Endothelial cell of umbilical vein (primary cell): ENCODE data around the gene FOXRED2. TPM values are rescaled to one million over a fixed set of nuclear protein-coding genes. Genes with fewer than 3 reads are reported as not detected.

ENCODE experiments used
- Bru-seq: library from RNA; stranded (reverse); fragments of 400-500 nt; gene quantifications from one replicate; lab custom pipeline; 2021; lab: Mats Ljungman, UMichigan
- BruChase-seq, 2 experiments: library from RNA; stranded (reverse); fragments of 400-500 nt; gene quantifications; one replicate each; lab custom pipeline; 2021; lab: Mats Ljungman, UMichigan
- BruUV-seq: library from RNA; stranded (reverse); fragments of 400-500 nt; replicated peaks from 2 replicates; lab custom pipeline; 2021; lab: Mats Ljungman, UMichigan
- CTCF ChIA-PET: fragments of 300-600, 350-600 bp; sonication (Branson Sonifier 250); formaldehyde crosslinking; loops from one replicate; lab custom pipeline; 2021; ENCODE audit warnings: antibody characterized with exemption, inconsistent platforms; lab: Charles Lee
- POLR2A ChIA-PET: fragments of 300-600, 350-600 bp; sonication (Branson Sonifier 250); formaldehyde crosslinking; loops from one replicate; lab custom pipeline; 2021; ENCODE audit warnings: antibody characterized with exemption, inconsistent platforms; lab: Charles Lee
- DNase-seq: peaks from one replicate; pipeline ENCODE4 v3.0.0-alpha.2; 2011; ENCODE audit warnings: low read depth, low spot score
- FAIRE-seq: peaks from 2 replicates; lab custom pipeline; 2011; peaks lifted over from hg19 to GRCh38; lab: Jason Lieb, UNC
- H2AFZ ChIP-seq: 2 replicates; pipeline ENCODE4 v1.6.0; 2012; ENCODE audit warnings: low read depth, low read length, control low read depth, inconsistent platforms
- H3K27ac ChIP-seq: 2 replicates; pipeline ENCODE4 v1.5.1; 2011; ENCODE audit warnings: low read depth, mild to moderate bottlenecking, control low read depth, low read length, moderate library complexity; ENCODE audit not compliant: insufficient read depth
- H3K27me3 ChIP-seq, 2 experiments: 2 replicates each; pipeline versions ENCODE4 v1.6.0 to v1.6.1; 2011; ENCODE audit warnings: low read length in 2 of 2, mixed read lengths in 1 of 2; ENCODE audit not compliant: control insufficient read depth in 2 of 2, insufficient read depth in 2 of 2
- H3K36me3 ChIP-seq, 2 experiments: 2 replicates in 1 of 2; 3 replicates in 1 of 2; pipeline ENCODE4 v1.5.1; 2011; ENCODE audit warnings: low read length in 2 of 2, mild to moderate bottlenecking in 1 of 2, moderate library complexity in 1 of 2; ENCODE audit not compliant: control insufficient read depth in 2 of 2, insufficient read depth in 2 of 2; ENCODE audit errors: extremely low read depth in 1 of 2
- H3K4me1 ChIP-seq: 3 replicates; pipeline ENCODE4 v1.5.1; 2011; ENCODE audit warnings: mild to moderate bottlenecking, low read length; ENCODE audit not compliant: control insufficient read depth, insufficient read depth; ENCODE audit errors: extremely low read depth
- H3K4me2 ChIP-seq: 2 replicates; pipeline ENCODE4 v1.6.1; 2011; ENCODE audit warnings: low read length, control low read depth, mixed read lengths; ENCODE audit not compliant: insufficient read depth
- H3K4me3 ChIP-seq, 3 experiments: fragments of 200-600 bp in 1 of 3; sonication (generic), shearing (Covaris generic) in 1 of 3; replicated peaks in 1 of 3; 2 replicates each; pipeline ENCODE4 v1.5.1; 2011 to 2016; ENCODE audit warnings: control low read depth in 3 of 3, low read length in 3 of 3, mild to moderate bottlenecking in 2 of 3, inconsistent platforms in 1 of 3, low read depth in 1 of 3, moderate library complexity in 1 of 3; ENCODE audit not compliant: insufficient read depth in 1 of 3
- H3K79me2 ChIP-seq: 2 replicates; pipeline ENCODE4 v1.6.0; 2012; ENCODE audit warnings: low read length, inconsistent platforms; ENCODE audit not compliant: control insufficient read depth, insufficient read depth
- H3K9ac ChIP-seq: replicated peaks from 2 replicates; pipeline ENCODE3; 2011; ENCODE audit warnings: low read length, control low read depth; ENCODE audit not compliant: insufficient read depth; ENCODE audit errors: extremely low read depth
- H3K9me1 ChIP-seq: replicated peaks from 3 replicates; pipeline ENCODE4 v1.6.0; 2011; ENCODE audit warnings: mild to moderate bottlenecking, low read length; ENCODE audit not compliant: control insufficient read depth, insufficient read depth; ENCODE audit errors: extremely low read depth
- H3K9me3 ChIP-seq: replicated peaks from 2 replicates; pipeline ENCODE4 v1.5.1; 2012; ENCODE audit warnings: low read length, inconsistent platforms; ENCODE audit not compliant: control insufficient read depth, insufficient read depth
- H4K20me1 ChIP-seq: replicated peaks from 2 replicates; pipeline ENCODE3; 2011; ENCODE audit warnings: mild to moderate bottlenecking, low read length; ENCODE audit not compliant: control insufficient read depth, insufficient read depth; ENCODE audit errors: extremely low read depth
- FOS ChIP-seq: IDR thresholded peaks from 2 replicates; pipeline ENCODE4 v1.6.1; 2011; ENCODE audit warnings: mild to moderate bottlenecking, low read length, moderate library complexity, borderline replicate concordance; ENCODE audit not compliant: insufficient read depth
- MAX ChIP-seq: IDR thresholded peaks from 2 replicates; pipeline ENCODE4 v1.6.1; 2011; ENCODE audit not compliant: insufficient read depth, insufficient read length
- POLR2A ChIP-seq: IDR thresholded peaks from 2 replicates; pipeline ENCODE4 v1.6.1; 2012; ENCODE audit warnings: low read depth, mild to moderate bottlenecking, control low read depth, low read length
- POLR2AphosphoS5 ChIP-seq: IDR thresholded peaks from 2 replicates; pipeline ENCODE4 v1.6.1; 2012; ENCODE audit warnings: low read depth, mild to moderate bottlenecking, control low read depth, low read length, moderate library complexity; ENCODE audit not compliant: insufficient read depth
- dilution Hi-C: fragments of 300-500 bp; cut with MboI; formaldehyde crosslinking; loops from one replicate; pipeline ENCODE4 v1.15.0; 2019; ENCODE audit warnings: low sequenced_read_pairs; ENCODE audit not compliant: extremely low pct_ligation_motif_present
- intact Hi-C: fragments of 100-400 bp; cut with micrococcal nuclease; formaldehyde crosslinking; loops from one replicate; pipeline ENCODE4 v1.10.0; 2022
- long read RNA-seq: library from polyadenylated mRNA; stranded (forward); transcript quantifications from one replicate; pipeline ENCODE4 v2.0.0, GENCODE V29; 2021
- polyA minus RNA-seq, 3 experiments: library from RNA; depleted of rRNA, polyadenylated mRNA; stranded (reverse); fragments of >200 nt; gene quantifications; 1 replicate in 1 of 3; 2 replicates in 2 of 3; pipeline ENCODE4 v1.2.3, GENCODE V29; 2011
- polyA plus RNA-seq, 4 experiments: library from polyadenylated mRNA; depleted of rRNA in 3 of 4; stranded (reverse) in 3 of 4; unstranded in 1 of 4; fragments of >200 nt; gene quantifications; 2 replicates each; pipeline versions ENCODE4 v1.2.1 to v1.2.3, GENCODE V29; 2011 to 2012; ENCODE audit warnings: missing spikeins in 1 of 4
- total RNA-seq: library from RNA; stranded (reverse); gene quantifications from 2 replicates; pipeline ENCODE4 v1.2.3, GENCODE V29; 2021

Gene FOXRED2
- total RNA-seq (14.0 and 20.4 TPM in 2 replicates), polyA plus RNA-seq (8.0 and 8.4 TPM in 2 replicates), polyA minus RNA-seq (8.4 and 9.0 TPM in 2 replicates), Bru-seq, nascent RNA (percentile 39 among the genes with signal in this experiment), BruChase-seq, experiment 1, labeled RNA remaining after a 6-hour chase (percentile 47 among the genes with signal in this experiment), BruChase-seq, experiment 2, labeled RNA remaining after a 2-hour chase (percentile 39 among the genes with signal in this experiment)
- 6.3 and 6.5 TPM in 2 replicates for polyA plus RNA-seq (2011; cell fraction: cytosol; rRNA removed)
- polyA plus RNA-seq (2011; cell fraction: nucleus; rRNA removed), result 4.6 and 4.8 TPM in 2 replicates
- polyA plus RNA-seq (2012), result 10.8 and 12.5 TPM in 2 replicates
- 13.6 TPM for polyA minus RNA-seq (2011; cell fraction: cytosol; rRNA and poly(A)+ RNA removed)
- polyA minus RNA-seq (2011; cell fraction: nucleus; rRNA and poly(A)+ RNA removed), result 3.6 TPM in 2 replicates
- long read RNA-seq, full-length matches to known transcripts, result 4 of 37 reads
- long read RNA-seq, partial matches to known transcripts, result 4 of 37 reads
- long read RNA-seq, other reads (novel, unspliced or antisense), result 29 of 37 reads

DNA sequence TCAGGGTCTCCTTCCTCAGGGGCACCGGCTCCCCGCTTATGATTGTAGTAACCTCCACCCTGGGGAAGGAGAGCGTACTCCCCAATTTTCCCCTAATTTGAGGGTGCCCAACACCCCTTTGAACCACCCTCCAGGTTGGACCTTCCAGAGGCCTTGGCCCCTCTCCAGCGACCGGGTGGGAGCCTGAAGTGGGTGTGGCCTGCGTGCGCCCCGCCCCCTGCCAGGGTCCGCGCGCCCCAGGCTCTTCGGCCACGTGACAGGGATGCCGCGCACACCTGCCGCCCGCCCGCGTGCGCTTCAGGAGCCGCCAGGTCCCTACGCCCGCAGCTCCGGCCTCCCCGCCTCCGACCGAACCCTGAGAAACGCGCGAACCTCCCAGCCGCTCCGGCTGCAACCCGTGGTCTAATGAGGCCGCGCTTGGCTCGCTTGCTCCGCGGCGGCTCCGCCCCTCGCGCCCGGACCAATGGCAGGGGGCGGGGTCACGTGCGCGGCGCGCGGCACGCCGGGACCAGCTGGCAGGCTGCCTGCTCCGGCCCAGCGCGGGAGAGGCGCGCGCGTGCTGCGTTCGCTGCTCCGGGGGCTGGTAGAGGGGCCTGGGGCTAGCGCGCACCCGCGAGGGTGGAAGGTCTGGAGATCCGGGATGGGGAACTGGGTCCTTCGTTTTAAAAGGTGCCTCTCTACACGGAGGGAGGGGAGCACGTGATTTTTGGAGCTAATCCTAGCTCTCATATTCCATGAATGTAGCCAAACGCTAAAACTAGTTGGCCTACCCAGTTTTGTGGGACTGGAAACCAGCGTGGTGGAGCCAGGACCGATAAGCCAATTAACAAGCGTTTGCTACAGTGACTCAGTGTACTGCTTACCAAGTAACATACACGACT is at the start of gene FOXRED2:
FOXRED2 (minus strand) TSS at position 404 of the 881 bp plus-strand sequence. CDS start 618 bp downstream, outside the sequence.
- Histone ChIP-seq H3K4me1 (peaks cover 10% of the 10 kb centered on the region), H3K27ac (peak within 1 kb of the TSS; percentile 30), H3K27me3 (no peaks in the 10 kb centered on the region), H4K20me1 (no peaks in the 10 kb centered on the region), H3K4me3 (peak within 1 kb of the TSS in 2 of 3 experiments; percentile 25 to 58), H3K9me3 (no peaks in the 10 kb centered on the region), H3K79me2 (no peaks in the 10 kb centered on the region), H3K4me2 (peak within 1 kb of the TSS; percentile 41), H3K36me3 (peaks cover 9 to 11% of the 10 kb centered on the region in 2 experiments), H3K9ac (peak within 1 kb of the TSS; percentile 18), H2AFZ (peak within 1 kb of the TSS; percentile 74), H3K9me1 (no peaks in the 10 kb centered on the region)
- DNase-seq, result peak; percentile 82
- CTCF ChIA-PET, result interaction anchor here (1.4 to 1.6 kb wide), 2 partner anchors 20 to 693 kb away, joined by 4 to 9 read pairs; no protein-coding TSS in a partner anchor
- TF ChIP-seq MAX, result peak; percentile 78
- no peak for TF ChIP-seq FOS
- TF ChIP-seq POLR2A, result peak; percentile 83
- TF ChIP-seq POLR2AphosphoS5, result peak; percentile 79
- dilution Hi-C loops (no loop called here), intact Hi-C loops (loop anchor here (2.0 kb wide), 1 partner anchor 22 kb away; the partner anchor contains the start of gene EIF3D)
- peak; percentile 88 for FAIRE-seq
- POLR2A ChIA-PET, result no interaction called here
- TSS peak; percentile 42 for BruUV-seq
